Activated CD4-positive, alpha-beta T cell treated with anti-CD3 and anti-CD28 coated beads for 36 hours (primary cell): ENCODE data around the gene CD101. TPM values are rescaled to one million over a fixed set of nuclear protein-coding genes. Genes with fewer than 3 reads are reported as not detected.

Experiments used
- ATAC-seq: fragments of 200-7000 bp; cut with Tn5 transposase; one replicate; pipeline ENCODE4 v1.10.0; 2021; ENCODE audit warnings: mild to moderate bottlenecking, moderate library complexity
- CTCF ChIA-PET: fragments of 350-600 bp; sonication (Branson Sonifier 250); formaldehyde crosslinking; loops from one replicate; lab custom pipeline; 2021; ENCODE audit warnings: antibody characterized with exemption; lab: Charles Lee
- POLR2A ChIA-PET: fragments of 350-600 bp; sonication (Branson Sonifier 250); formaldehyde crosslinking; loops from one replicate; lab custom pipeline; 2021; ENCODE audit warnings: antibody characterized with exemption, inconsistent platforms; lab: Charles Lee
- DNase-seq: peaks from one replicate; pipeline ENCODE4 v3.0.0-alpha.2; 2020
- H3K27ac Mint-ChIP-seq: one replicate; pipeline ENCODE4 v1.8.0; 2021; ENCODE audit warnings: mixed read lengths
- H3K27me3 Mint-ChIP-seq: one replicate; pipeline ENCODE4 v1.8.0; 2021; ENCODE audit warnings: mixed read lengths
- H3K36me3 Mint-ChIP-seq: one replicate; pipeline ENCODE4 v1.8.0; 2021; ENCODE audit warnings: low read depth, mixed read lengths
- H3K4me1 Mint-ChIP-seq: one replicate; pipeline ENCODE4 v1.8.0; 2021; ENCODE audit warnings: mixed read lengths
- H3K4me3 Mint-ChIP-seq: one replicate; pipeline ENCODE4 v1.8.0; 2021; ENCODE audit warnings: mild to moderate bottlenecking, moderate library complexity, mixed read lengths
- H3K9me3 Mint-ChIP-seq: one replicate; pipeline ENCODE4 v1.8.0; 2021; ENCODE audit warnings: low read depth, mixed read lengths
- intact Hi-C, 2 experiments: fragments of 100-400 bp; cut with DNase I in 1 of 2; cut with micrococcal nuclease in 1 of 2; formaldehyde crosslinking; loops; one replicate each; pipeline versions ENCODE4 v1.14.2 to v1.15.1; 2022 to 2024; cut with DNase I, micrococcal nuclease
- total RNA-seq, 2 experiments: library from RNA; stranded (reverse); gene quantifications; one replicate each; pipeline ENCODE4 v1.2.3, GENCODE V29; 2021

The CD101 gene, protein sequence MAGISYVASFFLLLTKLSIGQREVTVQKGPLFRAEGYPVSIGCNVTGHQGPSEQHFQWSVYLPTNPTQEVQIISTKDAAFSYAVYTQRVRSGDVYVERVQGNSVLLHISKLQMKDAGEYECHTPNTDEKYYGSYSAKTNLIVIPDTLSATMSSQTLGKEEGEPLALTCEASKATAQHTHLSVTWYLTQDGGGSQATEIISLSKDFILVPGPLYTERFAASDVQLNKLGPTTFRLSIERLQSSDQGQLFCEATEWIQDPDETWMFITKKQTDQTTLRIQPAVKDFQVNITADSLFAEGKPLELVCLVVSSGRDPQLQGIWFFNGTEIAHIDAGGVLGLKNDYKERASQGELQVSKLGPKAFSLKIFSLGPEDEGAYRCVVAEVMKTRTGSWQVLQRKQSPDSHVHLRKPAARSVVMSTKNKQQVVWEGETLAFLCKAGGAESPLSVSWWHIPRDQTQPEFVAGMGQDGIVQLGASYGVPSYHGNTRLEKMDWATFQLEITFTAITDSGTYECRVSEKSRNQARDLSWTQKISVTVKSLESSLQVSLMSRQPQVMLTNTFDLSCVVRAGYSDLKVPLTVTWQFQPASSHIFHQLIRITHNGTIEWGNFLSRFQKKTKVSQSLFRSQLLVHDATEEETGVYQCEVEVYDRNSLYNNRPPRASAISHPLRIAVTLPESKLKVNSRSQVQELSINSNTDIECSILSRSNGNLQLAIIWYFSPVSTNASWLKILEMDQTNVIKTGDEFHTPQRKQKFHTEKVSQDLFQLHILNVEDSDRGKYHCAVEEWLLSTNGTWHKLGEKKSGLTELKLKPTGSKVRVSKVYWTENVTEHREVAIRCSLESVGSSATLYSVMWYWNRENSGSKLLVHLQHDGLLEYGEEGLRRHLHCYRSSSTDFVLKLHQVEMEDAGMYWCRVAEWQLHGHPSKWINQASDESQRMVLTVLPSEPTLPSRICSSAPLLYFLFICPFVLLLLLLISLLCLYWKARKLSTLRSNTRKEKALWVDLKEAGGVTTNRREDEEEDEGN
- total RNA-seq, result under 1 TPM; 0.30 to 0.60 TPM

DNA sequence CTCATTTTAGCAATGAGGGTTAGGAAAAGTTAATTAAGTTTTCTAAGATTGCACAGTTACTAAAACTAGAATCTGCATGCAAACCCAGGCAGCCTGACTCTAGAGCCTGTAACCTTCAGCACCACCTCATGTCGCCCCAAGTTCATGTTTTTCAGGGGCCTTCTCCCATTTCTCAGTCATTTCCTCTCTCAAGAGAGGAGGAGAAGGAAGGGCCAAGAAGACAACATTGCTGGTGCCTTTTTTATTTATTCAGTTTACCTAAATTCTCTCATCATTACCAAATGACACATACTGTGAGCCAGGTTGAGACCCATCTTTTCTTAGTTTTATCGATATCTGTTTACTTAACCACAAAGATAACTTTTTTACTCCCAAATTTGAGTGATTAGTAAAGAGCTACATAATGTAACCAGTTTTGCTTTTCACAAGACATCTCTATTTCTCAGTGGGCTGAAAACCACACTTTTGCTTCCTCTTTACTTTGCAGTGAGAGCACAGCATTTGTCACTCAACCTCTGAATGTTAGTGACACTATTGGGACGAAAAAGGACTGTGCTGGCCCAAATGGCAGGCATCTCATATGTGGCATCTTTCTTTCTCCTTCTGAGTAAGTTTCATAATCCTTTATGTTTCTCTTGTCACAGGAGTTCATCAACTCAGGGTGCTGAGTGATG, at the start of gene CD101:
Gene CD101, plus strand, starts transcription at position 507 of the 674 bp plus-strand sequence. Its CDS starts 58 bp downstream, at position 565.
- Mint-ChIP-seq H3K4me1 (peaks cover 53% of the 10 kb centered on the region), H3K27ac (peak within 1 kb of the TSS; percentile 66), H3K4me3 (peak within 1 kb of the TSS; percentile 3), H3K9me3 (peaks cover 7% of the 10 kb centered on the region), H3K27me3 (peaks cover 3% of the 10 kb centered on the region), H3K36me3 (peaks cover 3% of the 10 kb centered on the region)
- POLR2A ChIA-PET, result interaction anchor here (0.6 to 1.5 kb wide), 7 partner anchors 51 to 854 kb away, joined by 3 to 21 read pairs (median 4); no protein-coding TSS in a partner anchor
- CTCF ChIA-PET, result interaction anchor here (0.5 to 1.5 kb wide), 7 partner anchors 55 to 277 kb away, joined by 3 to 4 read pairs (median 4); no protein-coding TSS in a partner anchor
- peak; percentile 70 for DNase-seq
- ATAC-seq, result peak; percentile 95
- intact Hi-C loops, result loop anchor here (1.0 to 10.0 kb wide), 12 partner anchors 14 to 663 kb away; partner anchors contain the start of gene TTF2 (in 2 of the 2)

DNA sequence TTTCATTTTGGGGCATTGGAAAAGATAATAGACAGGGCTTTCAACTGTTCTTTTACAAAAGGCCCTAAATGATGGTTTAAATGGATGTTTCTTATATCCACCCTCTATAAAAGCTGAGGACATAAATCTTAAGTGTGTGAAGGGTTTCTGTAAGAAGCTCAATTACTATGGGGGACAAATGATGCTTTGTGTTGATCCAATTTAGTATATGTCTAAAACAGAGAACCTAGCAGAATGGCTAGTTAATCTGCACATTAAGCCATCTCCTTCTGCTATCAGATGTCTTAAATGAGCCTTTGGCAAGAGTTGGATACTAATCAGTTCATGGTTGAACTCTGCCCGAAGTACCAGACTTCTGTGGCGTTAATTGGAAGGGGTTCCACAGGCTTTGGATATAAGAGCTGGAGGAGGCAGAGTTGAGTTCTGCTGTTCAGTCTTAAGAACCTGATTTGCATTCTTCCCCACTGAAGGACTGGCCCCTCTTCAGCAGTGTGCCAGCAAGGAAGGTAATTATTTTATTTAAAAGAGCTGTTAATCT, 48.8 kb upstream of the CD101 start:
- no peaks in the 10 kb centered on the region for H3K27me3 Mint-ChIP-seq
- intact Hi-C loops, result no loop called here
- ChIA-PET CTCF (interaction anchor here (0.6 kb wide), 1 partner anchor 107 kb away, joined by 3 read pairs; no protein-coding TSS in a partner anchor), POLR2A (no interaction called here)
- no peak overlapping the region for H3K27ac Mint-ChIP-seq
- no peak overlapping the region for H3K4me3 Mint-ChIP-seq
- H3K9me3 Mint-ChIP-seq, result no peaks in the 10 kb centered on the region
- ATAC-seq (no peak), DNase-seq (no peak)
- H3K36me3 Mint-ChIP-seq, result no peaks in the 10 kb centered on the region
- no peaks in the 10 kb centered on the region for H3K4me1 Mint-ChIP-seq

DNA sequence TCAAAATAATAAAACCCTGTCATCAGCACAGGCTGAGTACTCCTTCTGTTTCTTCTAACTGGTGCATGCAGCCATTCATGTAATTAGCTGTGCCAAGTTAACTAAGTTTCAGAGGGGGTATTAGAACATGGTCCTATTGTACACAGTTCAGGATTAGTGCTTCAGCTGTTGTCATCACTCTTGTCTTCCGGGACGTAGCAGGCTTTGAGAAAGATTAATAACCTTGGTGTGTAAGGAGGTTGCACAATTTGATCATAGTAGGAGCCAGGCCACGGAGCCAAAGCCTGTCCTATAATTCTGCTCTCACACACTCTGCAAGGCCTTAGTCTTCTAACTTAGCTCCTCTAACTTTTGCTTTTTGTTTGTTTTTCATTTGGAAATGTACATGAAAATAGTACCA, 47.1 kb upstream of the CD101 start:
- Mint-ChIP-seq H3K27ac (no peak overlapping the region), H3K4me1 (no peaks in the 10 kb centered on the region), H3K36me3 (no peaks in the 10 kb centered on the region), H3K27me3 (no peaks in the 10 kb centered on the region), H3K4me3 (no peak overlapping the region), H3K9me3 (no peaks in the 10 kb centered on the region)
- no peak for DNase-seq
- CTCF ChIA-PET, result interaction anchor here (0.8 kb wide), 1 partner anchor 281 kb away, joined by 3 read pairs; no protein-coding TSS in a partner anchor
- intact Hi-C loops, result no loop called here
- no peak for ATAC-seq
- POLR2A ChIA-PET, result no interaction called here

DNA sequence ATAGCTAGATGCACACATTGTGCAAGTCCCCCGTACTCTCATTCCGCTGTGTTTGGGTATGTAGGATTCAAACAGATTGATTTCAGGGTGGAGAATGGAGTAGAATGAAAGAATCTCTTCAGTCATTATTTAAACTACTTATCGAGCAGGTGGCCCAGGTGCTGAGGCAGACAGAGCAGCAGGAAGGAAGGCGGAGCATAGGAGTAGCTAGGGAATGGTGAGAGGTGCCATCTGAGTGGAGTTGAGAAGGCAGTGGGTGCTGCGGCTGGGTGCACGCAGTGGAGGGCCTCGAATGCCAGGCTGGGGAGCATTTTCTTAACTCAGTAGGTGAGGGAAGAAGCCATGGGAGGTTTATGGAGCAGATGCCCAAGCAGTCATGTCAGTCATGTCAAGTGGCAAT, 45.2 kb upstream of the CD101 start:
- no peaks in the 10 kb centered on the region for H3K9me3 Mint-ChIP-seq
- intact Hi-C loops, result no loop called here
- no peak overlapping the region for H3K27ac Mint-ChIP-seq
- ChIA-PET CTCF (no interaction called here), POLR2A (no interaction called here)
- H3K4me3 Mint-ChIP-seq, result no peak overlapping the region
- ATAC-seq (no peak), DNase-seq (no peak)
- H3K27me3 Mint-ChIP-seq, result no peaks in the 10 kb centered on the region
- H3K4me1 Mint-ChIP-seq, result no peaks in the 10 kb centered on the region
- no peaks in the 10 kb centered on the region for H3K36me3 Mint-ChIP-seq

DNA sequence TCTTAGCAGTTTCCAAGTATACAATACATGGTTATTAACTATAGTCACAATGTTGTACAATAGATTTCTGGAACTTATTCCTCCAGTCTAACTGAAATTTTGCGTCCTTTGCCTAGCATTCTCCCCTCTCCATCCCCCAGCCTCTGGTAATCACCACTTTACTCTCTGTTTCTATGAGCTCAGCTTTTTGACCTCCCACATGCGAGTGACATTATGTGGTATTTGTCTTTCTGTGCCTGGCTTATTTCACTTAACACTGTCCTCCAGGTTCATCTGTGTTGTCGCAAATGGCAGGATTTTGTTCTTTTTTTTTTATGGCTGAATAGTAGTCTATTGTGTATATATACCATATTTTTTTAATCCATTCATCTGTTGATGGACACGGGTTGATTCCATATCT, 43.9 kb upstream of the CD101 start:
- ATAC-seq (no peak), DNase-seq (no peak)
- Mint-ChIP-seq H3K4me3 (no peak overlapping the region), H3K27me3 (no peaks in the 10 kb centered on the region), H3K36me3 (no peaks in the 10 kb centered on the region), H3K4me1 (no peaks in the 10 kb centered on the region), H3K9me3 (no peaks in the 10 kb centered on the region), H3K27ac (no peak overlapping the region)
- ChIA-PET POLR2A (no interaction called here), CTCF (no interaction called here)
- intact Hi-C loops, result no loop called here

DNA sequence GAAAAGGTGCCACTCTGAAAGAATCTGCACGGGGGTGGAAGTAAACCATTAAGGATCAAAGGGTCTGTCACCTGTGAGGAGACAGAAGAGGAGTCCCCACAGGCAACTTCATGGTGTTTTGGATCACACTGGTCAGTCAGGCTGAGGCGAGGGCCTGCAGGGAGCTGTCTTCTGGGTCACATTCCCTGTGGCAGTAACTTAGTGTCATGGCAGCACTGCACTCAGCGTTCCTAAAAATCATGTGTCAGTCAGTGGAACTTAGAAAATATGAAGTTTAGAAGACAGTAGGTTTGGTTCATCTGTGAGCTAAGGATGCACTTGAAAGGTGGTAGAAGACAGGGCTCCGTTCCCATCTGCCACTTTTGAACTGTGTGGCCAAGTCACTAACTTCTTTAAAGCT, 43.5 kb upstream of the CD101 start:
- no peak overlapping the region for H3K4me3 Mint-ChIP-seq
- no peaks in the 10 kb centered on the region for H3K36me3 Mint-ChIP-seq
- ATAC-seq, result no peak
- DNase-seq, result no peak
- H3K9me3 Mint-ChIP-seq, result no peaks in the 10 kb centered on the region
- no peak overlapping the region for H3K27ac Mint-ChIP-seq
- intact Hi-C loops, result no loop called here
- no peaks in the 10 kb centered on the region for H3K27me3 Mint-ChIP-seq
- H3K4me1 Mint-ChIP-seq, result no peaks in the 10 kb centered on the region
- CTCF ChIA-PET, result interaction anchor here (1.0 kb wide), 1 partner anchor 11 kb away, joined by 4 read pairs; no protein-coding TSS in a partner anchor
- POLR2A ChIA-PET, result no interaction called here

DNA sequence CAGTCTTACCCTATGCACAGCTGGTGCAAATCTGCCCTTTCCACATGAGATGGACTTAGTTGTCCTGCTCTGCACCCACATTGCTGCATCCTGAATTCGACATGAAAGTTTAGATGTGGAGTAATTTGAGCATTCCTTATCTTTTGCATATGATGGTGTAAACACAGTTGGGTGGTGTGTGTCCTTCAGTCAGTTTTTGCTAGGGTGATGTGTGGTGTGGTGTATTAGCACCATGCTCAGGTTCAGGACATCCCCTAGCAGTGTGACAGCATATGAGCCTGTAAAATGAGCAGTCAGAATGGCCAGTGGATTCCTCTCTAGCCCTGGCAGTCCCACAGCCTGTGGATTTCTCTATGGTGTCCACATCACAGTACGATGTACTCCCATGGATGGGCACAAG, 42.6 kb upstream of the CD101 start:
- ChIA-PET CTCF (interaction anchor here (1.0 kb wide), 1 partner anchor 10 kb away, joined by 4 read pairs; no protein-coding TSS in a partner anchor), POLR2A (no interaction called here)
- Mint-ChIP-seq H3K4me1 (no peaks in the 10 kb centered on the region), H3K36me3 (no peaks in the 10 kb centered on the region), H3K4me3 (no peak overlapping the region), H3K9me3 (no peaks in the 10 kb centered on the region), H3K27ac (no peak overlapping the region), H3K27me3 (no peaks in the 10 kb centered on the region)
- DNase-seq, result no peak
- intact Hi-C loops, result no loop called here
- no peak for ATAC-seq

DNA sequence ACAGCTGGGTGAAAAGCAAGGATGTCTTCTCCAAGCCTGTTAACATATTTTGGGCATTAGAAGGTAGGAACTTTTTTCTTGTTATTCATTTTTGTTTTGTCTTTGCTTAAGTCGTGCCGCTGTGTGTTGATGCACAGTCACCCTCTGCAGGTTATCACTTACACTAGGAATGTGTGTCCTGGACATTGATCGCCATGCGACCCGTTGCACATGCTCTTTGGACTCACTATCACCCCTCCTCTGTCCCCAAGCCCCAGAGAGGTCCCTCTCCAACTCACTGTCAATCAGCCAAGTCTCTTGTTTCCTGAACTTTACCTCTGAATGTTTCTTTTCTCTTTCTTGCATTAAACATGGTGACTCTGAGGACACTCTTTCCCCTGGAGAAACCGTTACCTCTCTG, 40.0 kb upstream of the CD101 start:
- Mint-ChIP-seq H3K4me3 (no peak overlapping the region), H3K27ac (no peak overlapping the region), H3K4me1 (no peaks in the 10 kb centered on the region), H3K9me3 (no peaks in the 10 kb centered on the region), H3K27me3 (no peaks in the 10 kb centered on the region), H3K36me3 (peaks cover 3% of the 10 kb centered on the region)
- ChIA-PET CTCF (interaction anchor here (0.6 kb wide), 1 partner anchor 14 kb away, joined by 3 read pairs; no protein-coding TSS in a partner anchor), POLR2A (no interaction called here)
- DNase-seq (no peak), ATAC-seq (no peak)
- intact Hi-C loops, result no loop called here

DNA sequence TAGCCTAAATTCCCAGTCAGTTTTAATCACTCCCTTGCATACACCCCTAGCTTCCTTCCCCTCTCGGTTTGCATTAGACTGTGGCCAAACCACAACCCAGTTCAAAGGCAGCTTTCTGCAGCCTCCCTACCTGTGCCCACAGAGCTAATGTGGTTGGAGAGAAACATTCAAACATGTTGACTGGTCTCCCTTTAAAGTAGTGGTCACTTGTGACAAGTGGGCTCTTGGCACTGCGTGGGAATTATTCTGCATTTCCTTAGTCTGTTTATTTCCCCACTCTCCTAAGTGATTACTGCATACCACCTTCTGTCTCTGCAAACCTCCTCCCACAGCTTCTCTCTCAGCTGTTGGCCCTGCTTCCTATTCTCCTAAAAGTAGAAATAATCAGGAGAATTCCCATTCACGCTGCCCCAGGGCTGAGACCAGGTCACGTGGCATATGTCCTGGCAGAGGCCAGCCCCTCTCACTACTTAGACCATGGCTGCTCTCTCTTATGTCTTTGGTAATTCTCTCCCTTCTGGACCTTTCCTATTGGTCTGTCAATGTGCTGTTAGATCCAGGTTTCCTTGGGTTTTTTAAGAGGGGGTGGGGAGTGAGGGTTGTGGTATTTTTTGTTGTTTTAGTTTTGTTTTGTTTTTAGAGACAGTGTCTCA, 38.4 kb upstream of the CD101 start:
- ChIA-PET POLR2A (no interaction called here), CTCF (interaction anchor here (0.7 kb wide), 1 partner anchor 693 kb away, joined by 3 read pairs; no protein-coding TSS in a partner anchor)
- ATAC-seq (peak; percentile 69), DNase-seq (peak; percentile 25)
- H3K9me3 Mint-ChIP-seq, result no peaks in the 10 kb centered on the region
- no peaks in the 10 kb centered on the region for H3K4me1 Mint-ChIP-seq
- H3K4me3 Mint-ChIP-seq, result no peak overlapping the region
- intact Hi-C loops, result no loop called here
- H3K27ac Mint-ChIP-seq, result no peak overlapping the region
- no peaks in the 10 kb centered on the region for H3K27me3 Mint-ChIP-seq
- H3K36me3 Mint-ChIP-seq, result peaks cover 5% of the 10 kb centered on the region

DNA sequence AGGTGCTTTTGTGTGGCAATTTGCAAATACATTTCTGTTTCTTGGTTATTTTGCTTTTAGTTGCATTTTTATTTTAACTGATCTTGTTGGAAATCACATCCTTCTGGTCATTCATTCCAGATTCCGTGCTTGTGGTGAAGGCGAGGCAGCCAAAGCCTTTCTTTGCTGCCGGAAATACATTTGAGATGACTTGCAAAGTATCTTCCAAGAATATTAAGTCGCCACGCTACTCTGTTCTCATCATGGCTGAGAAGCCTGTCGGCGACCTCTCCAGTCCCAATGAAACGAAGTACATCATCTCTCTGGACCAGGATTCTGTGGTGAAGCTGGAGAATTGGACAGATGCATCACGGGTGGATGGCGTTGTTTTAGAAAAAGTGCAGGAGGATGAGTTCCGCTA, 34.8 kb upstream of the CD101 start:
- intact Hi-C loops, result no loop called here
- no peak for DNase-seq
- no peak overlapping the region for H3K27ac Mint-ChIP-seq
- no peaks in the 10 kb centered on the region for H3K4me1 Mint-ChIP-seq
- no peak overlapping the region for H3K4me3 Mint-ChIP-seq
- CTCF ChIA-PET, result no interaction called here
- POLR2A ChIA-PET, result no interaction called here
- no peaks in the 10 kb centered on the region for H3K27me3 Mint-ChIP-seq
- peaks cover 5% of the 10 kb centered on the region for H3K36me3 Mint-ChIP-seq
- ATAC-seq, result no peak
- no peaks in the 10 kb centered on the region for H3K9me3 Mint-ChIP-seq
